T1000 (cell line): ENCODE results near the gene KCNQ1.

ENCODE experiments used
- DNase-seq: peaks from one replicate; lab custom pipeline; 2025; ENCODE audit warnings: mixed read lengths; lab: John Stamatoyannopoulos, UW

The KCNQ1 gene

GRCh38 chr11:2777871-2778629 is 333.2 kb downstream of the KCNQ1 start:
- DNase-seq = no peak

GRCh38 chr11:2778630-2779498 is 334.1 kb downstream of the KCNQ1 start:
- no peak for DNase-seq

GRCh38 chr11:2779499-2779980 is 334.7 kb downstream of the KCNQ1 start:
- no peak for DNase-seq

GRCh38 chr11:2779981-2780849 is 335.4 kb downstream of the KCNQ1 start:
- no peak for DNase-seq

- DNase-seq = no peak
Measured at GRCh38 chr11:2780850-2781407, 336.1 kb downstream of the KCNQ1 start.

GRCh38 chr11:2781408-2782274 is 336.8 kb downstream of the KCNQ1 start:
- DNase-seq = no peak

- no peak for DNase-seq
Measured at GRCh38 chr11:2782769-2783168, 338.0 kb downstream of the KCNQ1 start.

- DNase-seq = no peak
Measured at GRCh38 chr11:2783536-2784082, 338.8 kb downstream of the KCNQ1 start.

GRCh38 chr11:2787816-2788167 is 343.0 kb downstream of the KCNQ1 start:
- no peak for DNase-seq

- DNase-seq = no peak
Measured at GRCh38 chr11:2788168-2789071, 343.6 kb downstream of the KCNQ1 start.

- no peak for DNase-seq
Measured at GRCh38 chr11:2789331-2789730, 344.5 kb downstream of the KCNQ1 start.

GRCh38 chr11:2789791-2790567 is 345.2 kb downstream of the KCNQ1 start:
- no peak for DNase-seq

GRCh38 chr11:2790568-2790921 is 345.7 kb downstream of the KCNQ1 start:
- DNase-seq = no peak

- no peak for DNase-seq
Measured at GRCh38 chr11:2791139-2791520, 346.3 kb downstream of the KCNQ1 start.

GRCh38 chr11:2791521-2792380 is 346.9 kb downstream of the KCNQ1 start:
- no peak for DNase-seq

GRCh38 chr11:2792381-2793250 is 347.8 kb downstream of the KCNQ1 start:
- DNase-seq = no peak

- no peak for DNase-seq
Measured at GRCh38 chr11:2793701-2794045, 348.9 kb downstream of the KCNQ1 start.
